Measurements from ENCODE around the gene LY6G5C.
"Not testable (repeated sequence)": the region's sequence is repeated elsewhere in the genome, so short reads cannot be mapped to it uniquely, and the experiment has no call there.

- TF ChIP-seq MAX (IDR thresholded peaks at IDR 0.05; ENCODE audit: insufficient read depth, insufficient read length); EZH2 (IDR thresholded peaks at IDR 0.05; ENCODE audit: borderline replicate concordance, low read depth, low read length, severe bottlenecking); POLR2A (IDR thresholded peaks at IDR 0.05; ENCODE audit: low read depth, low read length); POLR2AphosphoS5 (IDR thresholded peaks at IDR 0.05; ENCODE audit: insufficient read depth, low read depth, low read length): not testable (repeated sequence)
- TF ChIP-seq, protein P1, sequence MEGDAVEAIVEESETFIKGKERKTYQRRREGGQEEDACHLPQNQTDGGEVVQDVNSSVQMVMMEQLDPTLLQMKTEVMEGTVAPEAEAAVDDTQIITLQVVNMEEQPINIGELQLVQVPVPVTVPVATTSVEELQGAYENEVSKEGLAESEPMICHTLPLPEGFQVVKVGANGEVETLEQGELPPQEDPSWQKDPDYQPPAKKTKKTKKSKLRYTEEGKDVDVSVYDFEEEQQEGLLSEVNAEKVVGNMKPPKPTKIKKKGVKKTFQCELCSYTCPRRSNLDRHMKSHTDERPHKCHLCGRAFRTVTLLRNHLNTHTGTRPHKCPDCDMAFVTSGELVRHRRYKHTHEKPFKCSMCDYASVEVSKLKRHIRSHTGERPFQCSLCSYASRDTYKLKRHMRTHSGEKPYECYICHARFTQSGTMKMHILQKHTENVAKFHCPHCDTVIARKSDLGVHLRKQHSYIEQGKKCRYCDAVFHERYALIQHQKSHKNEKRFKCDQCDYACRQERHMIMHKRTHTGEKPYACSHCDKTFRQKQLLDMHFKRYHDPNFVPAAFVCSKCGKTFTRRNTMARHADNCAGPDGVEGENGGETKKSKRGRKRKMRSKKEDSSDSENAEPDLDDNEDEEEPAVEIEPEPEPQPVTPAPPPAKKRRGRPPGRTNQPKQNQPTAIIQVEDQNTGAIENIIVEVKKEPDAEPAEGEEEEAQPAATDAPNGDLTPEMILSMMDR (IDR thresholded peaks at IDR 0.05; ENCODE audit: extremely low read depth in 1 of 2, insufficient read depth in 1 of 2, low read depth in 1 of 2, low read length in 2 of 2), result not testable (repeated sequence)
Measured at GRCh38 chr6:31709157-31709556, 28.3 kb upstream of the LY6G5C start.

All from endothelial cell of umbilical vein (primary cell).